Hepatocyte (in vitro differentiated cells): Measurements from ENCODE around the gene CFLAR. TPM values are rescaled to one million over a fixed set of nuclear protein-coding genes. Genes with fewer than 3 reads are reported as not detected.
A peak's percentile ranks its signal among the peaks of the same experiment; 100 is the strongest.
"Not testable (repeated sequence)": the region's sequence is repeated elsewhere in the genome, so short reads cannot be mapped to it uniquely, and the experiment has no call there.

Experiments used
- DNase-seq: peaks from one replicate; pipeline ENCODE4 v3.0.0-alpha.2; 2016; ENCODE audit warnings: low spot score
- H2AFZ ChIP-seq: fragments of 200-600 bp; sonication (generic); 2 replicates; pipeline ENCODE4 v1.6.0; 2016; ENCODE audit warnings: antibody characterized with exemption, mild to moderate bottlenecking
- H3K27ac ChIP-seq: fragments of 200-600 bp; sonication (generic); 2 replicates; pipeline ENCODE4 v1.5.1; 2016; ENCODE audit warnings: mild to moderate bottlenecking
- H3K27me3 ChIP-seq: fragments of 200-600 bp; sonication (generic); 2 replicates; pipeline ENCODE4 v1.6.1; 2016
- H3K36me3 ChIP-seq: fragments of 200-600 bp; sonication (generic); replicated peaks from 2 replicates; pipeline ENCODE4 v1.5.1; 2016; ENCODE audit warnings: low read depth; ENCODE audit not compliant: insufficient read depth
- H3K4me1 ChIP-seq: fragments of 200-600 bp; sonication (generic); 2 replicates; pipeline ENCODE4 v1.5.1; 2016; ENCODE audit warnings: mild to moderate bottlenecking, moderate library complexity; ENCODE audit not compliant: insufficient read depth
- H3K4me2 ChIP-seq: fragments of 200-600 bp; sonication (generic); 2 replicates; pipeline ENCODE4 v1.6.0; 2016
- H3K4me3 ChIP-seq: fragments of 200-600 bp; sonication (generic); 2 replicates; pipeline ENCODE4 v1.5.1; 2016; ENCODE audit warnings: mild to moderate bottlenecking
- H3K79me2 ChIP-seq: fragments of 200-600 bp; sonication (generic); 2 replicates; pipeline ENCODE4 v1.6.0; 2017; ENCODE audit warnings: mild to moderate bottlenecking
- H3K9me2 ChIP-seq: fragments of 200-600 bp; sonication (generic); replicated peaks from 2 replicates; pipeline ENCODE4 v1.6.0; 2017; ENCODE audit warnings: mild to moderate bottlenecking; ENCODE audit not compliant: insufficient read depth
- H3K9me3 ChIP-seq: fragments of 200-600 bp; sonication (generic); 2 replicates; pipeline ENCODE4 v1.5.1; 2016; ENCODE audit warnings: low read depth, mild to moderate bottlenecking
- H4K20me1 ChIP-seq: fragments of 200-600 bp; sonication (generic); 2 replicates; pipeline ENCODE4 v1.6.0; 2016; ENCODE audit warnings: mild to moderate bottlenecking; ENCODE audit not compliant: insufficient read depth, poor library complexity, severe bottlenecking
- CTCF ChIP-seq: fragments of 200-600 bp; sonication (generic); IDR thresholded peaks from 2 replicates; pipeline ENCODE4 v1.5.1; 2016; ENCODE audit warnings: antibody characterized with exemption, mild to moderate bottlenecking; ENCODE audit not compliant: poor library complexity
- EZH2 ChIP-seq: fragments of 200-600 bp; sonication (generic); IDR thresholded peaks from 2 replicates; pipeline ENCODE4 v1.6.1; 2016; ENCODE audit warnings: antibody characterized with exemption, mild to moderate bottlenecking, borderline replicate concordance
- EZH2phosphoT487 ChIP-seq: fragments of 200-600 bp; sonication (generic); IDR thresholded peaks from one replicate; pipeline ENCODE4 v1.6.1; 2018; ENCODE audit warnings: antibody characterized with exemption, mild to moderate bottlenecking, low read depth, moderate library complexity; ENCODE audit not compliant: unreplicated experiment, severe bottlenecking
- WGBS: methylation state at CpG from one replicate; pipeline ENCODE4 v1.1.6; 2016; ENCODE audit warnings: low lambda C conversion rate; ENCODE audit errors: missing lambda C conversion rate; 5-methylcytosine and 5-hydroxymethylcytosine counted together
- polyA plus RNA-seq: library from polyadenylated mRNA; unstranded; fragments of >200 nt; fragmentation: Nextera tagmentation; extraction: Ambion mirVana; gene quantifications from 2 replicates; pipeline ENCODE4 v1.2.1, GENCODE V29; 2016
- total RNA-seq: library from RNA; depleted of rRNA; stranded (reverse); fragments of >200 nt; gene quantifications from 2 replicates; pipeline ENCODE4 v1.2.3, GENCODE V29; 2014

Gene CFLAR
- total and polyA plus RNA-seq, 2 experiments from 2014 or later: 46.0 to 65.9 TPM

GRCh38 chr2:201136889-201137321 lies 20.9 kb downstream of the CFLAR start:
- peaks cover 6% of the 10 kb centered on the region for H3K4me1 ChIP-seq
- no peak overlapping the region for H3K4me2 ChIP-seq
- 69% methylated on average over 2 of the region's 3 CpGs for WGBS
- no peaks in the 10 kb centered on the region for H3K27me3 ChIP-seq
- H3K4me3 ChIP-seq: no peak overlapping the region
- no peaks in the 10 kb centered on the region for H3K9me2 ChIP-seq
- no peaks in the 10 kb centered on the region for H3K36me3 ChIP-seq
- no peak overlapping the region for H2AFZ ChIP-seq
- no peak overlapping the region for H3K27ac ChIP-seq
- no peak for TF ChIP-seq CTCF
- H3K9me3 ChIP-seq: no peaks in the 10 kb centered on the region
- DNase-seq: no peak
- peaks cover 45% of the 10 kb centered on the region for H3K79me2 ChIP-seq
- H4K20me1 ChIP-seq: no peaks in the 10 kb centered on the region

- no peaks in the 10 kb centered on the region for H4K20me1 ChIP-seq
- H3K4me1 ChIP-seq: peaks cover 6% of the 10 kb centered on the region
- H3K27ac ChIP-seq: no peak overlapping the region
- H3K4me2 ChIP-seq: no peak overlapping the region
- no peak overlapping the region for H2AFZ ChIP-seq
- no peaks in the 10 kb centered on the region for H3K27me3 ChIP-seq
- H3K79me2 ChIP-seq: peaks cover 39% of the 10 kb centered on the region
- WGBS: 99% methylated on average over 28 of the region's 28 CpGs
- no peak overlapping the region for H3K4me3 ChIP-seq
- no peaks in the 10 kb centered on the region for H3K9me2 ChIP-seq
- no peaks in the 10 kb centered on the region for H3K9me3 ChIP-seq
- H3K36me3 ChIP-seq: no peaks in the 10 kb centered on the region
- DNase-seq: no peak
- no peak for TF ChIP-seq EZH2phosphoT487
- no peak for TF ChIP-seq EZH2
These were observed 21.8 kb downstream of the CFLAR start for GRCh38 chr2:201137505-201138400.

- no peak overlapping the region for H3K4me2 ChIP-seq
- no peaks in the 10 kb centered on the region for H3K9me2 ChIP-seq
- no peak for TF ChIP-seq EZH2
- H4K20me1 ChIP-seq: no peaks in the 10 kb centered on the region
- WGBS: 96% methylated on average over 15 of the region's 15 CpGs
- peak overlapping the region; percentile 71 for H3K27ac ChIP-seq
- no peaks in the 10 kb centered on the region for H3K36me3 ChIP-seq
- H3K4me1 ChIP-seq: peaks cover 6% of the 10 kb centered on the region
- no peaks in the 10 kb centered on the region for H3K27me3 ChIP-seq
- peaks cover 32% of the 10 kb centered on the region for H3K79me2 ChIP-seq
- DNase-seq: no peak
- H3K9me3 ChIP-seq: no peaks in the 10 kb centered on the region
- H2AFZ ChIP-seq: no peak overlapping the region
- H3K4me3 ChIP-seq: no peak overlapping the region
These were observed 22.5 kb downstream of the CFLAR start for GRCh38 chr2:201138401-201138970.

GRCh38 chr2:201138986-201139781 lies 23.2 kb downstream of the CFLAR start:
- not testable (repeated sequence) for DNase-seq, H3K9me3 ChIP-seq, H2AFZ ChIP-seq, H3K36me3 ChIP-seq, H3K27me3 ChIP-seq, H4K20me1 ChIP-seq, H3K4me1 ChIP-seq, H3K9me2 ChIP-seq, H3K4me3 ChIP-seq
- Histone ChIP-seq H3K79me2 (peaks cover 26% of the 10 kb centered on the region), H3K27ac (peak overlapping the region; percentile 82), H3K4me2 (peak overlapping the region; percentile 29)
- 37% methylated on average over 13 of the region's 14 CpGs for WGBS
